Osteoblast (primary cell): ENCODE data around the gene WDR5. TPM values are rescaled to one million over a fixed set of nuclear protein-coding genes. Genes with fewer than 3 reads are reported as not detected.

Experiments used
- DNase-seq: peaks from one replicate; pipeline ENCODE4 v3.0.0; 2011; ENCODE audit warnings: low spot score, mixed read lengths; ENCODE audit not compliant: insufficient read length; ENCODE audit errors: missing footprints
- H2AFZ ChIP-seq: 2 replicates; pipeline ENCODE4 v1.6.0; 2011; ENCODE audit warnings: mild to moderate bottlenecking, low read length
- H3K27ac ChIP-seq: 2 replicates; pipeline ENCODE4 v1.5.1; 2011; ENCODE audit warnings: mild to moderate bottlenecking, low read depth, low read length, moderate library complexity
- H3K27me3 ChIP-seq: 2 replicates; pipeline ENCODE4 v1.6.0; 2012; ENCODE audit warnings: mild to moderate bottlenecking, control low read depth, inconsistent platforms, low read length, moderate library complexity; ENCODE audit not compliant: insufficient read depth
- H3K36me3 ChIP-seq: 2 replicates; pipeline ENCODE4 v1.5.1; 2011; ENCODE audit warnings: mild to moderate bottlenecking, low read length, control low read depth, moderate library complexity; ENCODE audit not compliant: insufficient read depth
- H3K4me1 ChIP-seq: 2 replicates; pipeline ENCODE4 v1.5.1; 2011; ENCODE audit warnings: mild to moderate bottlenecking, low read length, control low read depth, moderate library complexity; ENCODE audit not compliant: insufficient read depth
- H3K4me2 ChIP-seq: 2 replicates; pipeline ENCODE4 v1.6.0; 2011; ENCODE audit warnings: mild to moderate bottlenecking, low read length; ENCODE audit not compliant: insufficient read depth
- H3K4me3 ChIP-seq: fragments of 200-600 bp; sonication (generic); 3 replicates; pipeline ENCODE4 v1.5.1; 2012; ENCODE audit warnings: mild to moderate bottlenecking, low read length, inconsistent platforms; ENCODE audit not compliant: insufficient read depth
- H3K79me2 ChIP-seq: 2 replicates; pipeline ENCODE4 v1.6.0; 2012; ENCODE audit warnings: mild to moderate bottlenecking, low read length, control low read depth, inconsistent platforms; ENCODE audit not compliant: insufficient read depth
- H3K9me3 ChIP-seq: 2 replicates; pipeline ENCODE4 v1.5.1; 2011; ENCODE audit warnings: low read depth, low read length, control low read depth
- H4K20me1 ChIP-seq: 2 replicates; pipeline ENCODE4 v1.6.0; 2012; ENCODE audit warnings: mild to moderate bottlenecking, low read length, control low read depth; ENCODE audit not compliant: insufficient read depth
- total RNA-seq: library from RNA; depleted of rRNA; stranded (reverse); fragments of >200 nt; gene quantifications from 2 replicates; pipeline ENCODE4 v1.2.3, GENCODE V29; 2012
- TF ChIP-seq, protein P1 (sequence below): IDR thresholded peaks from 2 replicates; pipeline ENCODE4 v1.5.1; 2011; ENCODE audit warnings: mild to moderate bottlenecking, low read depth, low read length, moderate library complexity; ENCODE audit errors: extremely low read depth

The WDR5 gene
- total RNA-seq, 1 donor: 17.4 TPM

DNA sequence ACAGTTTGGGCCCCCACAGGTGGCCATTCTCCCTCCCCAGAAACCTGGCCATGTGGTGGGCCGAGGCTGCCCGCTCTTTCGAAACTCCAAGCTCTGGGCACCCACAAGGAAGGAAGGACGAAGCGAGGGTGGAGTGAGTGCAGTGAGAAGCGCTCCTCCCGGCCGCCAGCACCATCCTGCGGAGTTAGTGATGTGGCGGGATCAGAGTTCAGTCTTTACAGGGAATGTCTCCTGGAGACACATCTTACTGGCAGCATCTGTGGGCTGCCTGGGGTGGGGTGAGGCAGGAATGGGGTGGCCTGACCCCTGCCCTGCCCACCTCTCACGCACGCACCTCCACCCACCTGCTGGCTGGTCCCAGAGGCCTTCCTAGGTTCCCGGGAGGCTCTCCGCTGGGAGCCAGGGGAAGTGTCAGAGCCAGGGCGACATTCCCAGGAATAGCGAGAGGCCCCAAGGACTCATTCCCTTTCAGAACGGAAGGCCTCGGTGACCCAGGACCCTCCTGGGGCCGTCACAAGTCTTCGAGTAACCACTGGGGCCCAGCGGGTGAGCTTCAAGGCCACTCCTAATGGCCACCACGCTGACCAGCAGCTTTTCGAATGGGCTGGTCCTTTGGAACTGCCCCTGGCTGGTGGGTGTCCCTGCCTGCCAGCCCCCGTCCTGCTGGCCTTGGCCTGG is 34.0 kb downstream of the WDR5 start:
- TF ChIP-seq, protein P1, sequence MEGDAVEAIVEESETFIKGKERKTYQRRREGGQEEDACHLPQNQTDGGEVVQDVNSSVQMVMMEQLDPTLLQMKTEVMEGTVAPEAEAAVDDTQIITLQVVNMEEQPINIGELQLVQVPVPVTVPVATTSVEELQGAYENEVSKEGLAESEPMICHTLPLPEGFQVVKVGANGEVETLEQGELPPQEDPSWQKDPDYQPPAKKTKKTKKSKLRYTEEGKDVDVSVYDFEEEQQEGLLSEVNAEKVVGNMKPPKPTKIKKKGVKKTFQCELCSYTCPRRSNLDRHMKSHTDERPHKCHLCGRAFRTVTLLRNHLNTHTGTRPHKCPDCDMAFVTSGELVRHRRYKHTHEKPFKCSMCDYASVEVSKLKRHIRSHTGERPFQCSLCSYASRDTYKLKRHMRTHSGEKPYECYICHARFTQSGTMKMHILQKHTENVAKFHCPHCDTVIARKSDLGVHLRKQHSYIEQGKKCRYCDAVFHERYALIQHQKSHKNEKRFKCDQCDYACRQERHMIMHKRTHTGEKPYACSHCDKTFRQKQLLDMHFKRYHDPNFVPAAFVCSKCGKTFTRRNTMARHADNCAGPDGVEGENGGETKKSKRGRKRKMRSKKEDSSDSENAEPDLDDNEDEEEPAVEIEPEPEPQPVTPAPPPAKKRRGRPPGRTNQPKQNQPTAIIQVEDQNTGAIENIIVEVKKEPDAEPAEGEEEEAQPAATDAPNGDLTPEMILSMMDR: no peak
- no peak overlapping the region for H3K4me2 ChIP-seq
- H3K79me2 ChIP-seq: peaks cover 4% of the 10 kb centered on the region
- peaks cover 12% of the 10 kb centered on the region for H3K4me1 ChIP-seq
- no peak overlapping the region for H2AFZ ChIP-seq
- no peaks in the 10 kb centered on the region for H3K27me3 ChIP-seq
- H3K4me3 ChIP-seq: no peak overlapping the region
- DNase-seq: no peak
- H3K36me3 ChIP-seq: no peaks in the 10 kb centered on the region
- no peak overlapping the region for H3K27ac ChIP-seq
- no peaks in the 10 kb centered on the region for H4K20me1 ChIP-seq
- H3K9me3 ChIP-seq: no peaks in the 10 kb centered on the region

GRCh38 chr9:134170532-134171315 is 34.8 kb downstream of the WDR5 start:
- Histone ChIP-seq H4K20me1 (no peaks in the 10 kb centered on the region), H3K4me2 (no peak overlapping the region), H3K36me3 (no peaks in the 10 kb centered on the region), H3K79me2 (no peaks in the 10 kb centered on the region), H3K9me3 (no peaks in the 10 kb centered on the region), H3K27me3 (no peaks in the 10 kb centered on the region), H2AFZ (no peak overlapping the region), H3K4me3 (no peak overlapping the region), H3K4me1 (peaks cover 12% of the 10 kb centered on the region), H3K27ac (no peak overlapping the region)
- no peak for DNase-seq
- TF ChIP-seq, protein P1: no peak

GRCh38 chr9:134171316-134172197 is 35.7 kb downstream of the WDR5 start:
- H3K27me3 ChIP-seq: peaks cover 7% of the 10 kb centered on the region
- H3K27ac ChIP-seq: peak overlapping the region; percentile 48
- H3K36me3 ChIP-seq: no peaks in the 10 kb centered on the region
- H3K9me3 ChIP-seq: no peaks in the 10 kb centered on the region
- H3K4me3 ChIP-seq: no peak overlapping the region
- peak overlapping the region; percentile 35 for H2AFZ ChIP-seq
- no peaks in the 10 kb centered on the region for H3K79me2 ChIP-seq
- peaks cover 12% of the 10 kb centered on the region for H3K4me1 ChIP-seq
- no peaks in the 10 kb centered on the region for H4K20me1 ChIP-seq
- DNase-seq: peak; percentile 98
- TF ChIP-seq, protein P1: no peak
- H3K4me2 ChIP-seq: no peak overlapping the region
